ENCODE data around the gene FAM43B.
"Not testable (repeated sequence)": the region's sequence is repeated elsewhere in the genome, so short reads cannot be mapped to it uniquely, and the experiment has no call there.

FAM43B gene, protein sequence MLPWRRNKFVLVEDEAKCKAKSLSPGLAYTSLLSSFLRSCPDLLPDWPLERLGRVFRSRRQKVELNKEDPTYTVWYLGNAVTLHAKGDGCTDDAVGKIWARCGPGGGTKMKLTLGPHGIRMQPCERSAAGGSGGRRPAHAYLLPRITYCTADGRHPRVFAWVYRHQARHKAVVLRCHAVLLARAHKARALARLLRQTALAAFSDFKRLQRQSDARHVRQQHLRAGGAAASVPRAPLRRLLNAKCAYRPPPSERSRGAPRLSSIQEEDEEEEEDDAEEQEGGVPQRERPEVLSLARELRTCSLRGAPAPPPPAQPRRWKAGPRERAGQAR

DNA sequence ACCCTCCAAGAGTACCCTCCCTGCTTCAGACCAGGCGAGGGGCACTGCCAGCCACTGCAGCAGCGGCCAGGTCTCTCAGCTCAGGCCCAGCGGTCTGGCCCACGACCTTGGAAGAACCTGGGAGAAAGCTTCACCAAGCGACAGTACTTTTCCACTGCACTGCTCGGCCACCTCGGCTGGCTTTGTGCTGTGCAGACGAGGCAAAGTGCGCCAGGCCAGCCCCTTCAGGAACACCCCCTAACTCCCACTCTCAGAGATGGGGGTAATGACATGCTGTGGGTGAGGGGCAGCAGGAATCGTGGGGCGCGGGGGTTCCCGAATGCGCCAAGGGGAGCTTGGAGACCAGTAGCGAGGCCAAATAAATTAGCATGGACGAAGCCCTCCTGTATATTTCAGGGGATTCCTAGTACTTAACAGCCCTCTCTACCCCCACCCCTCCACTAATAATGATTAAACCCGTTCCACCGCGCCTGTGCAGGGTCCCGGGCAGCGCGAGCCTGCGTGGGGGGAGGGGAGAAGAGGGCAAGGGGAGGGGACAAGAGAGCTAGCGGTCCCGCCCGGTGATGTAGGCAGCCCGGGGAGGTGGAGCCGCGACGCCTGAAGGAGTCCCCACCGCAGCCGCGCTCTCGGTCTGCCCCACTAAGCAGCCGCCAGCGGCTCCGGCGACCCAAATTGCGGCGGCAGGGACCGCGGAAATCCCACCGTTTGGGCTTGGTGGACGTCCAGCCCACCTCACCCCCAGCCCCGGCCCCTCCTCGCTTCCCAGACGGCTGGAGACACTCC is at the start of gene FAM43B:
Gene FAM43B (plus strand): TSS at position 629 of the 783 bp plus-strand sequence. CDS start 401 bp downstream, outside the sequence.
- TF ChIP-seq, protein P1, sequence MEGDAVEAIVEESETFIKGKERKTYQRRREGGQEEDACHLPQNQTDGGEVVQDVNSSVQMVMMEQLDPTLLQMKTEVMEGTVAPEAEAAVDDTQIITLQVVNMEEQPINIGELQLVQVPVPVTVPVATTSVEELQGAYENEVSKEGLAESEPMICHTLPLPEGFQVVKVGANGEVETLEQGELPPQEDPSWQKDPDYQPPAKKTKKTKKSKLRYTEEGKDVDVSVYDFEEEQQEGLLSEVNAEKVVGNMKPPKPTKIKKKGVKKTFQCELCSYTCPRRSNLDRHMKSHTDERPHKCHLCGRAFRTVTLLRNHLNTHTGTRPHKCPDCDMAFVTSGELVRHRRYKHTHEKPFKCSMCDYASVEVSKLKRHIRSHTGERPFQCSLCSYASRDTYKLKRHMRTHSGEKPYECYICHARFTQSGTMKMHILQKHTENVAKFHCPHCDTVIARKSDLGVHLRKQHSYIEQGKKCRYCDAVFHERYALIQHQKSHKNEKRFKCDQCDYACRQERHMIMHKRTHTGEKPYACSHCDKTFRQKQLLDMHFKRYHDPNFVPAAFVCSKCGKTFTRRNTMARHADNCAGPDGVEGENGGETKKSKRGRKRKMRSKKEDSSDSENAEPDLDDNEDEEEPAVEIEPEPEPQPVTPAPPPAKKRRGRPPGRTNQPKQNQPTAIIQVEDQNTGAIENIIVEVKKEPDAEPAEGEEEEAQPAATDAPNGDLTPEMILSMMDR (IDR thresholded peaks at IDR 0.05; ENCODE audit: control insufficient read depth, extremely low read depth, insufficient read depth), result no peak
- no peak within 1 kb of the TSS for H3K4me3 ChIP-seq (ENCODE audit: low read depth, low read length)
- DNase-seq (ENCODE audit: low read depth), result no peak

DNA sequence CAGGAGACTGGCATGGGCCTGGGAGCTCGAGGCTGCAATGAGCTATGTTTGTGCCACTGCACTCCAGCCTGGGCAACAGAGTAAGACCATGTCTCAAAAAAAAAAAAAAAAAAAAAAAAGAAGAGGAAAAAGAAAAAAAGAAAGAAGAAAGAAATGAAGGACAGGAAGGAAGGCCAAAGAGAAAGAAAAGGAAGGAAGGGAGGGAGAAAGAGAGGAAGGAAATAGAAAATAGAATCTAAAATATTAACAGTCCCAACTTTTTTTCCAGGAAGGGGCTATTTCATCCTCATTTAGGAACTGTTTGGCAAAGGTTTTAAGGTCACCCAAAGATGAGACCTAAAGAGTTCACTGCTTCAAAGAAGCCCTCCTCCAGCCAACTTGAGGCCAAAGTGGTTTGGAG is 46.9 kb upstream of the FAM43B start:
- no peak overlapping the region for H3K4me3 ChIP-seq (ENCODE audit: low read depth, low read length)
- DNase-seq (ENCODE audit: low read depth), result no peak
- TF ChIP-seq, protein P1 (IDR thresholded peaks at IDR 0.05; ENCODE audit: control insufficient read depth, extremely low read depth, insufficient read depth), result no peak

DNA sequence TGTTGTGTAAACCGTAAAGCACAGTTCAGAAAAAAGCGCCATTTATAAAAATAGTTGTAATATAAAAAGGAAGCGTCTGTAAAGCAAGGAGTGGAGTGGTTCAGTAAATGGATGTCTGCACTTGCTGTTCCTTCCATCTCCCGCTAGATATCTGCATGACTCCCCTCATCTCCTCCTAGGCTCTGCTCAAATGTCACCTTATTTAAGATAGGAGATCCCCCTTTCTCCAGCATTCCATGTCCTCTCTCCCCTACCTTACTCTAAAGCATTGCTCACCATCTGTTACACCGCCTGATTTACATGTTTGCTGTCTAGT is 45.2 kb upstream of the FAM43B start:
- H3K4me3 ChIP-seq (ENCODE audit: low read depth, low read length), result peak overlapping the region; percentile 75
- TF ChIP-seq, protein P1 (IDR thresholded peaks at IDR 0.05; ENCODE audit: control insufficient read depth, extremely low read depth, insufficient read depth), result no peak
- DNase-seq (ENCODE audit: low read depth), result no peak

DNA sequence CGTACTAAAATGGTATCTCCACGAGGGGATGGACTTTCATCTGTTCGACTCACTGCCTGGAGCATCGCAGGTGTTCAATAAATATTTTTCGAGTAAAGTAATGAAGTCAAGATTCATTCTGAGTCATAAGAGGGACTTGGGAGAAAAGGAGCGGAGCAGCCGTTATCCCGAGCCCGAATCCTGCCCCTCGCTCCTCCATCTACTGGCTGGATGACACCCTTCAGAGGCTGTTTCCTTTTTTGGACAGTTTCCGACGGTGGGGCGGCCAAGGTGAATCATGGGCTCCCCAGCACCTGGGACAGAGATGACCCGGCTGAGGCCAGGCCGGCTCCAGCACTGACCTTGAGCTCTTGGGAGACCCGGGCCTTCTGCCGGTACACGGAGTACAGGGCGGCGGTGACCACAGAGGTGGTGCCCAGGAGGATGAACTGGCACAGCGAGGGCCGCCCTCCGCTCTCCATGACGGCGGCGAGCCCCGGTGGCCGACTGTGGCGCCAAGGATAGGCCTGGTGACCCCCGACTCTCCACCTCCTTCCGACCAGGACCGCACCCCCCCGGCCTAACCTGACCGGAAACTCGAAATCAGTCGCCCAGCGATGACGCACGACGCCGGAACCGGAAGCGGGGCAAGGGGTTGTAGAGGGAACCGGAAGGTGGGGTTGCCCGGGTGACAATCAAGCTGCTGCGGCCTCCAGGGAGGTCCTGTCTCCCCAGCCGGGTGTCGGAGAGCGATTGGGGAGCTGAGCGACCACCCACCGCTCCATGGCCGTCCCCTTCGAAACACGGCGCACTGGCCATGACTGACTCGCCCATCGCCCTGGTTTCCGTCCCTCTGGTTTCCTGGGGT is 44.6 kb upstream of the FAM43B start, which contains the start of gene MUL1:
Gene MUL1 (minus strand): TSS at position 588 of the 847 bp plus-strand sequence. CDS start 127 bp downstream, at position 461.
- DNase-seq (ENCODE audit: low read depth), result peak; percentile 62
- TF ChIP-seq, protein P1 (IDR thresholded peaks at IDR 0.05; ENCODE audit: control insufficient read depth, extremely low read depth, insufficient read depth), result no peak

DNA sequence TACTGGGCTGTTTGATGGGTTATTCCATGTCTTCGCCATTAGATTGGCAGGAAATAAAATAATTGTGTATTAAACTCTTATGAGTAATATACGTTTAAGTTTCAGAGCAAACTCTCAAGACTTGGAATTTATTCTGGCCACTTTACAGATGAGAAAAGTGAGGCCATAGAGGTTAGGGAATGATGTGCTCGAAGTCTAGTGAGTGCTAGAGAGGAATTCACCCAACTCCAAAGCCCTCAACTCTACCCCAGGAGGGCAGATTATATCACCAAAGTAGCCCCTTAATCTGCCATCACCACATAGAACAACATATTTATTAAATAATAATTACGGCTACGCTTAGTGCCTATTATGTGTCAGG is 44.0 kb upstream of the FAM43B start:
- TF ChIP-seq, protein P1 (IDR thresholded peaks at IDR 0.05; ENCODE audit: control insufficient read depth, extremely low read depth, insufficient read depth), result no peak
- H3K4me3 ChIP-seq (ENCODE audit: low read depth, low read length), result peak overlapping the region; percentile 75
- no peak for DNase-seq (ENCODE audit: low read depth)

More for the DNA sequence above, 44.6 kb upstream of the FAM43B start, which contains the start of gene MUL1:
- H3K4me3 ChIP-seq (ENCODE audit: low read depth, low read length), result peak within 1 kb of the TSS; percentile 75

DNA sequence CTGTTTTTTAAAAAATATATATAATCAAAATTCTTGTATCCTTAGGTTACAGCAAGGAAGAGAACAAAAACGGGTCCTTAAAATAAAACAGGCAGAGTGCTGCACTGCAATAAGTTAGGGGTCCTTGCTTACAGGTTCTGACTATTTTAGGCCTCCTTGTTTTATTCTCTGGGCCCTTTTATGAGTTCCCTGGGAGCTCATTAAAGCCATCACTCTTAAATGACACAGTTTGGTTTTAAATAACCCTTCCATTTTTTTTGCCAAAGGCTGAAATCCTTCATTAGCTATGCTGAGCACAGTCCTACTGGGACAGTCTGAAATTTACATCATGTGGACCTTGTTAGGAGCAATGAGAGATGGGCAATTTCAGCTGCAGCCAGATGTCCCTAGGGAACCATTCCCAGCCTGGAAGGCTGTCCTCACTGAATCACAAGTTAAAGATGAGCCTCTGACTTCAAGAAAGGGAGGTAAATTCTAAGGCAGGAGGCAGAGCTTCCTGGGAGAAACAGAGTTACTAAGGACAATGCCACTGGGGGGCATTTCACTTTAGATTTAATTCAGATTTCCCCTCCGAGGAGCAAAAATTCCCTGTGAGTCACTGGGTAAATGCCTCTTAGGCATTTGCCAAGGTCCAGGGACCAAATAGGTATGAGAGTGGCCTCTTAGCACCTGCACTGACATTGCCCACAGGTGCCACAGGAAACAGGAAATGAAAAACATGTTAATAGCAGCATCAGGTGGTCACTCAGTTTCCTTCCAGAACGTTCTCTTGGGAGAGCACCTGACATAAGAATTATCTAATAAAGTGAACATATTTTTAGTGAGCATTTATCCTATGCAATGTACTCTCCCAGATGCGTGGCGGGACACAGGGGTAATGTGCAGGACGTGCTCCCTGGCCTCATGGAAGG is 40.6 kb upstream of the FAM43B start:
- H3K4me3 ChIP-seq (ENCODE audit: low read depth, low read length), result no peak overlapping the region
- TF ChIP-seq, protein P1 (IDR thresholded peaks at IDR 0.05; ENCODE audit: control insufficient read depth, extremely low read depth, insufficient read depth), result no peak
- DNase-seq (ENCODE audit: low read depth), result no peak

DNA sequence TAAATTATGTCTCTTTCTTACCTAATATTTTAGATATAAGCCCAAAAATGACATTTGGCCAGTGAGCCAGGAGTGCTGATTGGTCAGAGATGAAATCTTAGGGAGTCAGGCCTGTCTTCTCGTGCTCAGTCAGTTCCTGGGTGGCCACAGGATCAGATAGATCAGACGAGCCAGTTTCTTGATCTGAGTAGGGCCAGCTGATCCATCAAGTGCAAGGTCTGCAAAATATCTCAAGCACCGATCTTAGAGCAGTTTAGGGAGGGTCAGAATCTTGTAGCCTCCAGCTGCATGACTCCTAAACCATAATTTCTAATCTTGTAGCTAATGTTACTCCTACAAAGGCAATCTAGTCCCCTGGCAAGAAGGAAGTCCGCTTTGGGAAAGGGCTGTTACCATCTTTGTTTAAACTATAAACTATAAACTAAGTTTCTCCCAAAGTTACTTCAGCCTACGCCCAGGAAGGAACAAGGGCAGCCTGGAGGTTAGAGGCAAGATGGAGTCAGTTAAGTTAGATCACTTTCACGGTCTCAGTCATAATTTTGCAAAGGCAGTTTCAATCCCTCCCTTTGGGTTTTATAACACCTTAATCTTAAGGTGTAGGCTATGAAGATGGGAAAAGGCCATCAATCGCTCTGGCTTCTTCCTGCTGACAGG is 32.6 kb upstream of the FAM43B start:
- H3K4me3 ChIP-seq (ENCODE audit: low read depth, low read length); DNase-seq (ENCODE audit: low read depth): not testable (repeated sequence)

Data from LNCaP clone FGC (cell line).